ENCODE measurements around the gene RIN2.

RIN2 gene

GRCh38 chr20:19778404-19778803, 20.3 kb downstream of the RIN2 start:
- DNase-seq (ENCODE audit: low read depth): no peak
- H3K4me3 ChIP-seq (ENCODE audit: low read length): no peak overlapping the region
- no peak for TF ChIP-seq CTCF (conservative IDR thresholded peaks at IDR 0.05; ENCODE audit: low read length)

DNA sequence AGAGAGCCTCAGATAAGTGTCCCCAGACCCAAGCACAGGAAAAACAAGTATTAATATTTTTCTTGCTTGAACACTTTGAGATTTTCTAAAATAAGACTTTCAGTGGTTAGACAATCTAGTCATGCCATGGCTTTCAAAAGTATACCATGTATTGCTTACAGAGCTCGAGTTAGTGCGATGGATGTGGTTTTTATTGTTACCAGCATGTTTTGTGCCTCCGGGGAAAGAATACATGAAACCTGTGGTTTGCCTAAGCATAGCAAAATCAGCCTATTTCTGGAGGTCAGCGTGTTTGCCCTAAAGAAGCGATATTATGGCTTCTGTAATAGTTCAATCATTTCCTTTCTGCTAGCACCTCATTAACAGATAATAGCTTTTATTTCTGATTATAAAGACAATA, 21.6 kb downstream of the RIN2 start:
- TF ChIP-seq CTCF (conservative IDR thresholded peaks at IDR 0.05; ENCODE audit: low read length): no peak
- DNase-seq (ENCODE audit: low read depth): no peak

DNA sequence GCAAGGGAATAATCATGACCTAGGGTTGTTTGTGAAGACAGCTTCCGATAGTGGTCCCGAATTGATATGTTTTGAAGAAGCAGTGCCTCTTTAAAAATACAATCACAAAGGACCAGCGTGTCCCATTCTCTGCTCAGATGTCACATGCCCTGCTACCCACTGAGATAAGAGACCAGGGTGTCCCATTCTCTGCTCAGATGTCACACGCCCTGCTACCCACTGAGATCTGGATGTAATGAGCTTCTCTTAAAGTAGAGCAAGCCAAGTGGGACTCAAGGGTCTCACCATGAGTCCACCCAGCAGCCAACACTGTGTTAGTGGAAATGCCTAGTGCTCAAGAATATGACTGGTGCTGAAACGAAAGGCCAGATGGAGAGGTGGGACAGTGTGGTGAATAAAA, 22.2 kb downstream of the RIN2 start:
- no peak overlapping the region for H3K4me3 ChIP-seq (ENCODE audit: low read length)
- TF ChIP-seq CTCF (conservative IDR thresholded peaks at IDR 0.05; ENCODE audit: low read length): no peak
- DNase-seq (ENCODE audit: low read depth): no peak

More for the DNA sequence above, 21.6 kb downstream of the RIN2 start:
- no peak overlapping the region for H3K4me3 ChIP-seq (ENCODE audit: low read length)

DNA sequence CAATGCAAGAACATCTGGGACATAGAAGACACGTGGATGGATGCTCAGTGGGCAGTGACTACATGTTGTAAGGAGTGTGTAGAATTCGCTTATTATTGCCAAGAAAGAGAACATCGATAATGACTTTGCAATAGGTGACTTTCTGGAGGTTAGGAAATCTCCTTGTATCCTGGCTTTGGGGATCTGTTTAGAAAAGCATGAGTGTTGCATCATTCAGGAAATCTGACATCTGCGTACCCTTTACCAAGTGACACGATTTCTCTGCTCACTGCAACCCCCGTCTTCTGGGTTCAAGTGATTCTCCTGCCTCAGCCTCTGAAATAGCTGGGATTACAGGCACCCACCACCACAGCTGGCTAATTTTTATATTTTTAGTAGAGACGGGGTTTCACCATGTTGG, 23.2 kb downstream of the RIN2 start:
- no peak for DNase-seq (ENCODE audit: low read depth)
- H3K4me3 ChIP-seq (ENCODE audit: low read length): no peak overlapping the region
- no peak for TF ChIP-seq CTCF (conservative IDR thresholded peaks at IDR 0.05; ENCODE audit: low read length)

GRCh38 chr20:19782669-19783068, 24.6 kb downstream of the RIN2 start:
- H3K4me3 ChIP-seq (ENCODE audit: low read length): no peak overlapping the region
- TF ChIP-seq CTCF (conservative IDR thresholded peaks at IDR 0.05; ENCODE audit: low read length): no peak
- no peak for DNase-seq (ENCODE audit: low read depth)

- DNase-seq (ENCODE audit: low read depth): peak; percentile 76
- no peak for TF ChIP-seq CTCF (conservative IDR thresholded peaks at IDR 0.05; ENCODE audit: low read length)
- no peak overlapping the region for H3K4me3 ChIP-seq (ENCODE audit: low read length)
Observed at GRCh38 chr20:19783966-19784401, 25.9 kb downstream of the RIN2 start.

DNA sequence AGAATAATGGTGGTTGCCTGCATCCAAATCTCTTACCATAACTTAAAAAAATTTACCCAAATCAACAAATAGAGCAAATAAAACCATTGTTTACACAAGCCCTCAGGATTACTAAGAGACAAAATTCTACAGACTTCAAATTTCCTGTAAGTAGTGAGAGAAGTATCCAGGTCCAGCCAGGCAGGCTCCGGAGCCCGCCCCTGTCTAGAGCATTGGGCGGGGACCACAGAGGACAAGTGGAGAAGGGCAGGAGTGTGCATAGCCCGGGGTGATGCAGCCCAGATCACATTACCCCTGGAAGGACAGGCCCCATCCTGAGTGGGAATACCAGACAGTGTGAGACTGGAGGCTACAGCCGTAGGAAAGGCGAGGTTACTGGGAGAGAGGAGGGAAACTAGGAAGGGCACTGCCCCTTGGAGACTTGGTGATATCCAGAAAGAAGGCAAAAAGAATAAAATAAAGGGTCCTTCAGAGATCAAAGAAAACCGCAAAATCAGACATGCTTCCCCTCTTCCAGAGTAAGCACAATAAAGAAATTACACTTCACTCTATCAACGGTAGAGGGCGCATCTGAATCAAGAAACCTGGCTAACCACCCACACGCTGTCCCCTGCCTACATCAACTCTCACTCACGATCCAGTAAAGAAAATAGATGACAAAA, 26.6 kb downstream of the RIN2 start:
- TF ChIP-seq CTCF (conservative IDR thresholded peaks at IDR 0.05; ENCODE audit: low read length): peak; percentile 80
- peak; percentile 86 for DNase-seq (ENCODE audit: low read depth)
- H3K4me3 ChIP-seq (ENCODE audit: low read length): no peak overlapping the region; the same call in 1 of the 2 replicates
